ENCODE measurements around the gene SIK3. TPM values are rescaled to one million over a fixed set of nuclear protein-coding genes. Genes with fewer than 3 reads are reported as not detected.

The SIK3 gene
- total RNA-seq, 4 donors from 2014 or later, result 58.8 to 85.8 (median 59.8) TPM

DNA sequence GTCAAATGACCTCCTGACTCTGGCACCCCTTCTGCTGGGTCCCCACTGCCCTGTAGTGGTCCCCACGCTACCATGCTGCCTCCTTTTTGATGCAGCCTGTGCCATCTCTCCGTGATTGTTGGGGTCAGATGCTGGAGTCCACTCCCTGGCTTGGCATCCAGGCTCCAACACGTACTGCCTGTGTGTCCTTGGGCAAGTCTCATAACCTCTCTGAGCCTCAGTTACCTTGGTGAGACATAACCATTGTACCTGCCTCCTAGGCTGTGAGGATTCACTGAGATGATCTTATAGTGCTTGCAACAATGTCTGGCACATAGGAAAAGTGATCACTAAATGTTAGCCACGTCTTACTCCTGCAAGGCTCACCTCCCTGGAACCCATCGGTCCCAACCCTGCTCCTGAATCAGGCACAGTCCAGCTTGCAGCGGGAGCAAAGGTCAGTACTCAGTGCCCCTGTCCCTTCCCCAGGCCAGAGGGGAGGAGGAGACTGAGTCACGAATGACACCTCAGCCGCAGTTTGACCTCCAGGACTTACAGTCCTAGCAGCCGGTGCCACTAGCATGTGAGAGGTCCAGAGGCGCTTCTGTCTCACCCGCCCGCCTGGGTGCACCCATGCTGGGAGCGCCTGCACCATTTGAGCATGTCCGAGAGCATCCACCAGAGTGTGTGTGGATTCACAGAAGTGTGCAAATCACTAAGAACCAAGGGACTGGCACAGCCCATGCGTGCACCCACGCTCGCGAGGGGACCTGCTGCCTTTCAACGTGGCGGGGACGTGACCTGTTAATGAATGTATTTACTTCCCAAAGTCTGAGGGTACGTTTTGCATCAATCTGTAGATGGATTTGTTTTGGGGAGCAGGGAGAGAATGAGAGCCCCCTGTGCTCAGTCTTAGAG is 272.1 kb downstream of the SIK3 start:
- H3K4me1 ChIP-seq, result no peaks in the 10 kb centered on the region
- TF ChIP-seq, protein P1, sequence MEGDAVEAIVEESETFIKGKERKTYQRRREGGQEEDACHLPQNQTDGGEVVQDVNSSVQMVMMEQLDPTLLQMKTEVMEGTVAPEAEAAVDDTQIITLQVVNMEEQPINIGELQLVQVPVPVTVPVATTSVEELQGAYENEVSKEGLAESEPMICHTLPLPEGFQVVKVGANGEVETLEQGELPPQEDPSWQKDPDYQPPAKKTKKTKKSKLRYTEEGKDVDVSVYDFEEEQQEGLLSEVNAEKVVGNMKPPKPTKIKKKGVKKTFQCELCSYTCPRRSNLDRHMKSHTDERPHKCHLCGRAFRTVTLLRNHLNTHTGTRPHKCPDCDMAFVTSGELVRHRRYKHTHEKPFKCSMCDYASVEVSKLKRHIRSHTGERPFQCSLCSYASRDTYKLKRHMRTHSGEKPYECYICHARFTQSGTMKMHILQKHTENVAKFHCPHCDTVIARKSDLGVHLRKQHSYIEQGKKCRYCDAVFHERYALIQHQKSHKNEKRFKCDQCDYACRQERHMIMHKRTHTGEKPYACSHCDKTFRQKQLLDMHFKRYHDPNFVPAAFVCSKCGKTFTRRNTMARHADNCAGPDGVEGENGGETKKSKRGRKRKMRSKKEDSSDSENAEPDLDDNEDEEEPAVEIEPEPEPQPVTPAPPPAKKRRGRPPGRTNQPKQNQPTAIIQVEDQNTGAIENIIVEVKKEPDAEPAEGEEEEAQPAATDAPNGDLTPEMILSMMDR (IDR thresholded peaks at IDR 0.05), result no peak
- TF ChIP-seq POLR2A (IDR thresholded peaks at IDR 0.05), result no peak
- no peaks in the 10 kb centered on the region for H3K27me3 ChIP-seq
- DNase-seq, result peak in 2 of 3 donors; percentile 73 to 76
- H3K27ac ChIP-seq, result peak overlapping the region in 2 of 4 donors; percentile 81 to 92
- H3K4me3 ChIP-seq, result peak overlapping the region in 1 of 4 donors; percentile 11
- H3K9me3 ChIP-seq, result no peaks in the 10 kb centered on the region
- H3K36me3 ChIP-seq, result peaks cover 0 to 4% (median 0%) of the 10 kb centered on the region in 3 donors

DNA sequence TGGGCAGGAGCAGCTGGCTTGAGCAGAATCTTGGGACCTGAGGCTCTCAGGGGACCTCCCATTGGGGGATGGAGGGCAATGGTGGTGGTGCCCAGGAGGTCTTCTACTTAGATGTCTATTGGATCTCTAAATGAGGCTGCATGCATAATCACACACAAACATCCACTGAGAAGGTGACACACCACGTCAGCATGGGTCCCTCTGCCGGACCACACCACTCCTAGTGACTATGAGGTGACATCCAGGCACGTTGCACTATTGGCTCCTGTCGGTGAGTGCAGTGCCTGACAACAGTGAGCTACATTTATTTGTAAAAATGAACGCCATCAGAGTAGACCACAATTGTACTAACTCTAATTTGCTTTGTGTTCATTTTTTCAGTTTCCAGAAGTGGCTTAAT is 272.8 kb downstream of the SIK3 start:
- Histone ChIP-seq H3K36me3 (peaks cover 0 to 5% (median 0%) of the 10 kb centered on the region in 3 donors), H3K4me3 (no peak overlapping the region), H3K4me1 (no peaks in the 10 kb centered on the region), H3K9me3 (no peaks in the 10 kb centered on the region), H3K27ac (peak overlapping the region in 2 of 4 donors; percentile 81 to 92), H3K27me3 (no peaks in the 10 kb centered on the region)
- TF ChIP-seq, protein P1 (IDR thresholded peaks at IDR 0.05), result no peak
- no peak for TF ChIP-seq POLR2A (IDR thresholded peaks at IDR 0.05)
- DNase-seq, result no peak

DNA sequence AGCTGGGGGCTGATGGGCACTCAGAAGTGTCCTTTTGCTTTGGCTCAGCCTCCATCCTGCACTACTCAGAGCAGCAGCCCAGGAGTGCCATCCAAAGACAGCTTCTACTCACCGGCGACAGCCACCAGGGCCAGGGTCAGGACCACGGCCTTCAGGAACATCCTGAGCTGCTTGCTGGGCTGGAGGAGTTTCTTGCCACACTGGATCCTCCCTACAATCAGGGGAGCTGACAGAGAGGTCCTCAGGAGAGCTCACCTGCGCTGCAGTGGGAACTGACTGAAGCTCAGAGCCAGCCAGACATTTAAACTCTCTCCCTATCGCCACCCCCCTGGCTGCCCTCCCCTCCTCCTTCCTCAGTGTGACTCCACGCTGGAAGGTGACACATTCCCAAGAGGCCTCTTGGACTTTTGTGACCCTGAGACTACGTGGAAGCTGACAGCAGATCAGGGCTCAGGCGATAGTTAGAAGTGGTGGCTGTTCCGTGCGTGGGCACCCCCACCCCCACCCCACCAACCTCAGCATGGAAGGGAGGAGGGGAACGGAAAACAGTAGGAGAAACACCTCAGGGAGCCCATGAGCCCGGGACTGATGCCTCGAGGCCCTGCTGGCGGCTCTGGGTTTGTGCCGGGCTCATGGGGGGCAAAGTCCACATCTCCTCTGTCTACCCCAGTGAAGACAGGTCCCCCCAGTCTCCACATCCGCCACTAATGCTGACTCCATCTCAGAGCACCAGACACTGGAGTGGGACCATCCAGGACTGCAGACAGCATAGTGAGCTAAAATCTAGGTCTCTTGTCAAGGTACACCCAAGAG is 275.0 kb downstream of the SIK3 start, which contains the start of gene APOA4:
TSS of gene APOA4 (minus strand) at position 274 of the 813 bp plus-strand sequence. CDS start at position 161, 113 bp downstream.
- TF ChIP-seq POLR2A (IDR thresholded peaks at IDR 0.05), result peak; percentile 69 to 93
- TF ChIP-seq, protein P1 (IDR thresholded peaks at IDR 0.05), result no peak
- Histone ChIP-seq H3K36me3 (peaks cover 0 to 5% (median 0%) of the 10 kb centered on the region in 3 donors), H3K4me3 (peak within 1 kb of the TSS in 2 of 4 donors; percentile 41 to 55), H3K27me3 (no peaks in the 10 kb centered on the region), H3K4me1 (no peaks in the 10 kb centered on the region), H3K27ac (peak within 1 kb of the TSS in 3 of 4 donors; percentile 43 to 83 (median 78)), H3K9me3 (no peaks in the 10 kb centered on the region)
- peak in 1 of 3 donors; percentile 74 for DNase-seq

DNA sequence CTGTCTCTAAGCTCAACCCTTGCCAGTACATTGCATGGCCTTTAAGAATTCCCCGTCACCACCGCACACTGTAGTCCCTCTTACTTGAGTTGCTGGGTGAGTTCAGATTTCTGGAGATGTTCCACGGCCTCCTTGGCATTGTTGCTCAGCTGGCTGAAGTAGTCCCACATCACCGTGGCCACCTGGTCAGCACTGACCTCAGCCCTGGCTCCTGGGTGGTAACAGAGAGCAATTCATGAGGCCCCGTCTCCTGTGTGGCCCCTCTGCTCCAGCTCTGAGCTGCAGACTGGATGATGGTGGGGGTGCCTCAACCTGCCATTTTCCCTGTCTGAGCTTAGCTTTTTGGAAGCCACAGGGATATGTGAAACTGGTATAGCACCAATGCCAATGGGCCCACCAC is 275.7 kb downstream of the SIK3 start:
- no peak for DNase-seq
- Histone ChIP-seq H3K27ac (peak overlapping the region in 3 of 4 donors; percentile 43 to 83 (median 78)), H3K4me3 (peak overlapping the region in 2 of 4 donors; percentile 41 to 55), H3K4me1 (no peaks in the 10 kb centered on the region), H3K27me3 (no peaks in the 10 kb centered on the region), H3K9me3 (no peaks in the 10 kb centered on the region), H3K36me3 (peaks cover 0 to 5% (median 0%) of the 10 kb centered on the region in 3 donors)
- TF ChIP-seq, protein P1 (IDR thresholded peaks at IDR 0.05), result no peak
- no peak for TF ChIP-seq POLR2A (IDR thresholded peaks at IDR 0.05)
